ENCODE data around the gene CPNE6. TPM values are rescaled to one million over a fixed set of nuclear protein-coding genes. Genes with fewer than 3 reads are reported as not detected.

The CPNE6 gene
- total RNA-seq, 1 experiment from 2014 or later, result not detected

- H3K4me3 ChIP-seq (ENCODE audit: low read length), result no peak overlapping the region
- H3K27ac ChIP-seq (ENCODE audit: low read length), result no peak overlapping the region
- BruUV-seq (replicated peaks), result no TSS peak
- H3K9me2 ChIP-seq (replicated peaks; ENCODE audit: low read length), result no peaks in the 10 kb centered on the region
- H3F3A ChIP-seq (ENCODE audit: low read length, unreplicated experiment), result no peaks in the 10 kb centered on the region
- CTCF ChIA-PET, result no interaction called here
- H2AFZ ChIP-seq (ENCODE audit: low read length), result no peak overlapping the region
- DNase-seq (no peak), ATAC-seq (no peak)
- no peak overlapping the region for H3K4me2 ChIP-seq (ENCODE audit: low read length)
- intact Hi-C loops (cut with micrococcal nuclease), result no loop called here
- no peaks in the 10 kb centered on the region for H3K36me3 ChIP-seq (ENCODE audit: low read depth, low read length)
- H3K9ac ChIP-seq (ENCODE audit: low read length), result no peak overlapping the region
- H3K27me3 ChIP-seq (ENCODE audit: low read length), result 0 out of 2 replicates have a peak, but pooled peaks cover 6% of the 10 kb centered on the region
- TF ChIP-seq EZH2phosphoT487 (IDR thresholded peaks at IDR 0.05; ENCODE audit: borderline replicate concordance, low read length), result no peak
- TF ChIP-seq EZH2 (IDR thresholded peaks at IDR 0.05; ENCODE audit: low read length, unreplicated experiment), result no peak
- TF ChIP-seq CTCF (conservative IDR thresholded peaks at IDR 0.05; ENCODE audit: low read depth, low read length), result no peak
- peaks cover 6% of the 10 kb centered on the region; the same call in 1 of the 2 replicates for H3K4me1 ChIP-seq (ENCODE audit: insufficient read depth, low read length)
- H4K20me1 ChIP-seq (ENCODE audit: low read length), result no peaks in the 10 kb centered on the region
- POLR2A ChIA-PET (ENCODE audit: unreplicated experiment), result no interaction called here
- H3K9me3 ChIP-seq (ENCODE audit: low read length), result no peaks in the 10 kb centered on the region
- H3K79me2 ChIP-seq (ENCODE audit: low read length), result no peaks in the 10 kb centered on the region
Observed at GRCh38 chr14:24054324-24054641, 17.1 kb upstream of the CPNE6 start.

DNA sequence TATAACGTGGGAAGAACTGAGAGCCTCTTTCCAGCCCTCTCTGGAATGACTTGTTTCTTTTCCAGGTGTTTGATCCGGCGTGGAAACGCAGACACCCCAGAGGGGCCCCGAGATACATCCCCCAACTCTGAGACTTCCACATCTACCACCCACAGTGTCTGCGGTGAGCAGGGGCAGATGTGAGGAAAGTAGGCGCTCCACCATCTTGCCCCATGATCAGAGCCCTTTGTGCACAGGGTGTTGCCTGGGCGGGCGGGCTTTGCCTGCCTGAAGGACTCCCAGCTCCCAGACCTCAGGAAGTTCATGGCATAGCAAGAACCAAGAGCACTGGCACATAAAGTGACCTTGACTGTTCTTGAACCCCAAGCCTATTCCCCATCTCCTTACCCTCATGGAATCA is 16.7 kb upstream of the CPNE6 start:
- Histone ChIP-seq H3K79me2 (ENCODE audit: low read length) (no peaks in the 10 kb centered on the region), H3K27me3 (ENCODE audit: low read length) (0 out of 2 replicates have a peak, but pooled peaks cover 6% of the 10 kb centered on the region), H3K4me1 (ENCODE audit: insufficient read depth, low read length) (peaks cover 6% of the 10 kb centered on the region; the same call in 1 of the 2 replicates), H3K4me2 (ENCODE audit: low read length) (no peak overlapping the region), H3F3A (ENCODE audit: low read length, unreplicated experiment) (no peaks in the 10 kb centered on the region), H3K27ac (ENCODE audit: low read length) (no peak overlapping the region), H4K20me1 (ENCODE audit: low read length) (no peaks in the 10 kb centered on the region), H3K4me3 (ENCODE audit: low read length) (no peak overlapping the region), H3K9me3 (ENCODE audit: low read length) (no peaks in the 10 kb centered on the region), H3K36me3 (ENCODE audit: low read depth, low read length) (no peaks in the 10 kb centered on the region), H2AFZ (ENCODE audit: low read length) (no peak overlapping the region), H3K9ac (ENCODE audit: low read length) (no peak overlapping the region), H3K9me2 (replicated peaks; ENCODE audit: low read length) (no peaks in the 10 kb centered on the region)
- no TSS peak for BruUV-seq (replicated peaks)
- TF ChIP-seq EZH2phosphoT487 (IDR thresholded peaks at IDR 0.05; ENCODE audit: borderline replicate concordance, low read length) (no peak), EZH2 (IDR thresholded peaks at IDR 0.05; ENCODE audit: low read length, unreplicated experiment) (no peak), CTCF (conservative IDR thresholded peaks at IDR 0.05; ENCODE audit: low read depth, low read length) (no peak)
- POLR2A ChIA-PET (ENCODE audit: unreplicated experiment), result no interaction called here
- CTCF ChIA-PET, result no interaction called here
- ATAC-seq (no peak), DNase-seq (no peak)
- intact Hi-C loops (cut with micrococcal nuclease), result loop anchor here (5.0 kb wide), 1 partner anchor 42 kb away; no protein-coding TSS in a partner anchor

GRCh38 chr14:24055971-24056799 is 15.2 kb upstream of the CPNE6 start:
- no peaks in the 10 kb centered on the region for H3K36me3 ChIP-seq (ENCODE audit: low read depth, low read length)
- H3K79me2 ChIP-seq (ENCODE audit: low read length), result no peaks in the 10 kb centered on the region
- no peaks in the 10 kb centered on the region for H3F3A ChIP-seq (ENCODE audit: low read length, unreplicated experiment)
- H3K9me2 ChIP-seq (replicated peaks; ENCODE audit: low read length), result no peaks in the 10 kb centered on the region
- no peaks in the 10 kb centered on the region for H3K9me3 ChIP-seq (ENCODE audit: low read length)
- H3K27ac ChIP-seq (ENCODE audit: low read length), result no peak overlapping the region
- H3K4me2 ChIP-seq (ENCODE audit: low read length), result no peak overlapping the region
- no peak for TF ChIP-seq EZH2 (IDR thresholded peaks at IDR 0.05; ENCODE audit: low read length, unreplicated experiment)
- TF ChIP-seq CTCF (conservative IDR thresholded peaks at IDR 0.05; ENCODE audit: low read depth, low read length), result no peak
- TF ChIP-seq EZH2phosphoT487 (IDR thresholded peaks at IDR 0.05; ENCODE audit: borderline replicate concordance, low read length), result no peak
- no peak overlapping the region for H2AFZ ChIP-seq (ENCODE audit: low read length)
- 0 out of 2 replicates have a peak, but pooled peaks cover 6% of the 10 kb centered on the region for H3K27me3 ChIP-seq (ENCODE audit: low read length)
- BruUV-seq (replicated peaks), result no TSS peak
- ChIA-PET CTCF (no interaction called here), POLR2A (ENCODE audit: unreplicated experiment) (no interaction called here)
- ATAC-seq (no peak), DNase-seq (no peak)
- H3K9ac ChIP-seq (ENCODE audit: low read length), result no peak overlapping the region
- H3K4me1 ChIP-seq (ENCODE audit: insufficient read depth, low read length), result peaks cover 6% of the 10 kb centered on the region; the same call in 1 of the 2 replicates
- H3K4me3 ChIP-seq (ENCODE audit: low read length), result no peak overlapping the region
- H4K20me1 ChIP-seq (ENCODE audit: low read length), result no peaks in the 10 kb centered on the region
- intact Hi-C loops (cut with micrococcal nuclease), result loop anchor here (5.0 kb wide), 1 partner anchor 44 kb away; no protein-coding TSS in a partner anchor

All from PC-3 (cell line).